Stomach (tissue), 9 donors: Measurements from ENCODE around the gene CHRND. TPM values are rescaled to one million over a fixed set of nuclear protein-coding genes. Genes with fewer than 3 reads are reported as not detected.
"Not testable (repeated sequence)": the region's sequence is repeated elsewhere in the genome, so short reads cannot be mapped to it uniquely, and the experiment has no call there.

Experiments used
- DNase-seq, 2 donors: peaks; one replicate each; pipeline versions ENCODE4 v3.0.0 to v3.0.0-alpha.2; 2013 to 2019
- H3K27ac ChIP-seq, 5 donors: fragments of 200-600 bp in 4 of 5; sonication (generic) in 4 of 5; one replicate each; pipeline ENCODE4 v1.5.1; 2013 to 2019; ENCODE audit warnings: mild to moderate bottlenecking in 1 of 5, moderate library complexity in 1 of 5
- H3K27me3 ChIP-seq, 3 donors: fragments of 200-600 bp; sonication (generic); one replicate each; pipeline ENCODE4 v1.5.1; 2017 to 2019; ENCODE audit warnings: mixed run types in 1 of 3
- H3K36me3 ChIP-seq, 4 donors: fragments of 200-600 bp; sonication (generic); 1 replicate in 3 of 4; 2 replicates in 1 of 4; pipeline ENCODE4 v1.5.1; 2016 to 2019
- H3K4me1 ChIP-seq, 4 donors: fragments of 200-600 bp; sonication (generic); one replicate each; pipeline ENCODE4 v1.5.1; 2016 to 2019
- H3K4me3 ChIP-seq, 4 donors: fragments of 200-600 bp; sonication (generic) in 3 of 4; one replicate each; pipeline ENCODE4 v1.5.1; 2016 to 2019; ENCODE audit warnings: mild to moderate bottlenecking in 1 of 4
- H3K9me3 ChIP-seq, 4 donors: fragments of 200-600 bp; sonication (generic); one replicate each; pipeline ENCODE4 v1.5.1; 2016 to 2019
- CTCF ChIP-seq, 7 experiments: fragments of 450-650 bp in 4 of 7; fragments of 200-600 bp in 3 of 7; sonication (generic) in 3 of 7; IDR thresholded peaks; one replicate each; pipeline ENCODE4 v1.5.1; 2016 to 2019; ENCODE audit warnings: antibody characterized with exemption in 7 of 7, control low read depth in 2 of 7, mild to moderate bottlenecking in 1 of 7
- EP300 ChIP-seq: sonication (generic); formaldehyde crosslinking; IDR thresholded peaks from one replicate; pipeline ENCODE4 v1.6.1; 2017; ENCODE audit warnings: antibody characterized with exemption
- POLR2A ChIP-seq, 4 donors: fragments of 450-650 bp; IDR thresholded peaks; one replicate each; pipeline ENCODE4 v1.6.1; 2016; ENCODE audit warnings: antibody characterized with exemption in 4 of 4, control low read depth in 2 of 4, mild to moderate bottlenecking in 1 of 4, moderate library complexity in 1 of 4
- POLR2AphosphoS5 ChIP-seq, 3 donors: sonication (generic); formaldehyde crosslinking; IDR thresholded peaks; one replicate each; pipeline ENCODE4 v1.6.1; 2016; ENCODE audit warnings: antibody characterized with exemption in 3 of 3
- WGBS, 5 donors: extraction: QIAGEN DNeasy Blood & Tissue Kit in 3 of 5; methylation state at CpG; one replicate each; pipeline versions ENCODE4 v1.1.5 to v1.1.7; 2013 to 2018; 5-methylcytosine and 5-hydroxymethylcytosine counted together
- intact Hi-C: fragments of 100-400 bp; cut with DNase I; formaldehyde crosslinking; loops from one replicate; pipeline ENCODE4 v1.15.1; 2023; ENCODE audit warnings: low total_unique reads
- polyA plus RNA-seq, 3 donors: library from polyadenylated mRNA; stranded (reverse); fragments of 200-250 nt; gene quantifications; one replicate each; pipeline ENCODE4 v1.2.3, GENCODE V29; 2013
- total RNA-seq, 5 donors: library from RNA; depleted of rRNA; stranded (reverse); fragments of >200 nt; gene quantifications; one replicate each; pipeline versions ENCODE4 v1.1.0 to v1.2.3, GENCODE V29; 2014 to 2016
- donor health status: healthy with polysubstance abuse.
- donor health status: Bipolar disorder and iron deficiency.
- donor health status: healthy.

Gene CHRND
- total and polyA plus RNA-seq, 8 donors = not detected

- Histone ChIP-seq H3K4me3 (no peak overlapping the region), H3K36me3 (no peaks in the 10 kb centered on the region), H3K4me1 (peaks cover 7 to 11% (median 8%) of the 10 kb centered on the region in 4 donors), H3K27ac (no peak overlapping the region), H3K9me3 (no peaks in the 10 kb centered on the region), H3K27me3 (peaks cover 5 to 45% (median 18%) of the 10 kb centered on the region in 3 donors)
- TF ChIP-seq EP300 (no peak), POLR2A (IDR thresholded peaks at IDR 0.05) (no peak), CTCF (IDR thresholded peaks at IDR 0.05) (no peak), POLR2AphosphoS5 (IDR thresholded peaks at IDR 0.05) (no peak)
- WGBS, 5 donors = 77 to 90% (median 85%) methylated on average over 17 of the region's 17 CpGs
- intact Hi-C loops = no loop called here
- DNase-seq = no peak
Measured at GRCh38 chr2:232529806-232530547, 4.0 kb downstream of the CHRND start.

- TF ChIP-seq POLR2AphosphoS5 (IDR thresholded peaks at IDR 0.05) (no peak), CTCF (IDR thresholded peaks at IDR 0.05) (no peak), EP300 (no peak), POLR2A (IDR thresholded peaks at IDR 0.05) (no peak)
- Histone ChIP-seq H3K27me3 (peaks cover 0 to 45% (median 10%) of the 10 kb centered on the region in 3 donors), H3K4me3 (no peak overlapping the region), H3K9me3 (peaks cover 0 to 1% (median 0%) of the 10 kb centered on the region in 4 donors), H3K4me1 (peaks cover 1 to 4% (median 2%) of the 10 kb centered on the region in 4 donors), H3K36me3 (no peaks in the 10 kb centered on the region), H3K27ac (no peak overlapping the region)
- no peak for DNase-seq
- intact Hi-C loops = no loop called here
- 61 to 70% (median 67%) methylated on average over 5 to 9 of the region's 9 CpGs for WGBS, 5 donors
Measured at GRCh38 chr2:232530626-232531260, 4.8 kb downstream of the CHRND start.

DNA sequence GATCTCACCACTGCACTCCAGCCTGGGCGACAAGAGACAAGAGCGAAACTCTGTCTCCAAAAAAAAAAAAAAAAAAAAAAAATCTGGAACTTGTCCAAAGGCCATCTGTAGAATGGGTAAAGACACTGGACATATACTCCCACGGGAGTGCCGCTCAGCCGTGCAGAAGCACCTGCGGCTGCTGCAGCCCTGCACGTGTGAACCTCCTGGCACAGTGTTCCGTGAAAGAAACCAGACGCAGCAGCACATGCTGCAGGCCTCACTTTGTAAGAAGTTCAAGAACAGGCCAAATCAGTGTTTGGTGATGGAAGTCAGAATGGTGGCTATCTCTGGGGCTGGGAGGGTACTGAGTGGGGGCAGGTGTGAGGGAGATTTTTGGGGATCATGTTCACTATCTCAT, 6.5 kb downstream of the CHRND start:
- Histone ChIP-seq H3K27me3 (peaks cover 0 to 45% (median 0%) of the 10 kb centered on the region in 3 donors), H3K36me3 (no peaks in the 10 kb centered on the region), H3K9me3 (peaks cover 0 to 10% (median 3%) of the 10 kb centered on the region in 4 donors), H3K4me1 (peaks cover 0 to 5% (median 4%) of the 10 kb centered on the region in 4 donors), H3K4me3 (no peak overlapping the region), H3K27ac (no peak overlapping the region)
- DNase-seq = no peak
- WGBS, 5 donors = 65 to 79% (median 70%) methylated on average over 9 of the region's 9 CpGs
- no peak for TF ChIP-seq POLR2AphosphoS5 (IDR thresholded peaks at IDR 0.05)
- TF ChIP-seq POLR2A (IDR thresholded peaks at IDR 0.05) = no peak
- intact Hi-C loops = no loop called here

DNA sequence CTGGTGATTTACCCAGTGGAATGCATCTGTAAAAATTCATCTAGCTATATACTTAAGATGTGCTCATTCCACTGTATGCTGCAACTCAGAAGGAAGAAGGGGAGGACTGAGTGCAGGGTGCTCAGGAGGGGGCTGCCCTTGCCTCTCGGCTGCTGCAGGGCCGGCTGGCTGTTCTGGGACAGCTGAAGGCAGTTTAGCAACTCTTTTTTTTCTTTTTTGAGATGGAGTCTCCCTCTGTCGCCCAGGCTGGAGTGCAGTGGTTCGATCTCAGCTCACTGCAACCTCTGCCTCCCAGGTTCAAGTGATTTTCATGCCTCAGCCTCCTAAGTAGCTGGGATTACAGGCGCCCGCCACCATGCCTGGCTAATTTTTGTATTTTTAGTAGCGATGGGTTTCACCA, 6.9 kb downstream of the CHRND start:
- H3K4me3 ChIP-seq, intact Hi-C loops, DNase-seq, H3K4me1 ChIP-seq, H3K9me3 ChIP-seq, H3K36me3 ChIP-seq, H3K27ac ChIP-seq: not testable (repeated sequence)
- WGBS, 5 donors = 82 to 90% (median 87%) methylated on average over 7 of the region's 7 CpGs
- peaks cover 0 to 46% (median 0%) of the 10 kb centered on the region in 3 donors for H3K27me3 ChIP-seq

DNA sequence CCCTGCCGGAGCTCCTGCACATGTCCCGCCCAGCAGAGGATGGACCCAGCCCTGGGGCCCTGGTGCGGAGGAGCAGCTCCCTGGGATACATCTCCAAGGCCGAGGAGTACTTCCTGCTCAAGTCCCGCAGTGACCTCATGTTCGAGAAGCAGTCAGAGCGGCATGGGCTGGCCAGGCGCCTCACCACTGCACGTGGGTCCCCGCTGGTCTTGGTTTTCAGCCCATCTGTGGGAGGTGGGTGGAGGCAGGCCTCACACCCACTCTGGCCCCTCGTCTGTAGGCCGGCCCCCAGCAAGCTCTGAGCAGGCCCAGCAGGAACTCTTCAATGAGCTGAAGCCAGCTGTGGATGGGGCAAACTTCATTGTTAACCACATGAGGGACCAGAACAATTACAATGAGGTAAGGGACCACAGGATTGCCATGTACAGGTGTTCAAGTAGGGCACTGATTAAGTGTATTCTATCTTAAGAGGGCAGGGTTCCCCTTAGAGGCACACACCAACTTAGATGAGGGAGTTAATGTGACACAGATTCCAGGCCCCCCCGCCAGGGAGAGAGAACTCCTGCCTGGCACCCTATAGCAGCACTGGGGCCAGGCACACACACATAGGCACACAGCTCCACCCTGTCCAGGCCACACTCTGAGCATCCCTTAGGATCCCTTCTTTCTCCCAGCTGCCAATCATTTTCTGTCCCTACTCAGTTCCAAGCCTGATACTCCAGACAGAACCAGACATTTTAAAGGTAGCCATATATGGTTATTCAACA, 8.2 kb downstream of the CHRND start:
- Histone ChIP-seq H3K36me3 (no peaks in the 10 kb centered on the region), H3K4me3 (no peak overlapping the region), H3K9me3 (peaks cover 0 to 10% (median 3%) of the 10 kb centered on the region in 4 donors), H3K27ac (no peak overlapping the region), H3K4me1 (peaks cover 0 to 12% (median 10%) of the 10 kb centered on the region in 4 donors), H3K27me3 (peaks cover 0 to 49% (median 0%) of the 10 kb centered on the region in 3 donors)
- TF ChIP-seq CTCF (IDR thresholded peaks at IDR 0.05) (no peak), POLR2A (IDR thresholded peaks at IDR 0.05) (no peak), EP300 (no peak), POLR2AphosphoS5 (IDR thresholded peaks at IDR 0.05) (no peak)
- WGBS, 5 donors = 75 to 89% (median 79%) methylated on average over 3 to 13 of the region's 13 CpGs
- DNase-seq = no peak
- intact Hi-C loops = no loop called here
